ENCODE data around the gene RAPGEF2.
"Not testable (repeated sequence)": the region's sequence is repeated elsewhere in the genome, so short reads cannot be mapped to it uniquely, and the experiment has no call there.

Gene RAPGEF2

GRCh38 chr4:159368320-159368719 lies 265.4 kb downstream of the RAPGEF2 start:
- DNase-seq (ENCODE audit: low spot score), result no peak

- DNase-seq (ENCODE audit: low spot score), result no peak
Measured at GRCh38 chr4:159369256-159369655, 266.4 kb downstream of the RAPGEF2 start.

DNA sequence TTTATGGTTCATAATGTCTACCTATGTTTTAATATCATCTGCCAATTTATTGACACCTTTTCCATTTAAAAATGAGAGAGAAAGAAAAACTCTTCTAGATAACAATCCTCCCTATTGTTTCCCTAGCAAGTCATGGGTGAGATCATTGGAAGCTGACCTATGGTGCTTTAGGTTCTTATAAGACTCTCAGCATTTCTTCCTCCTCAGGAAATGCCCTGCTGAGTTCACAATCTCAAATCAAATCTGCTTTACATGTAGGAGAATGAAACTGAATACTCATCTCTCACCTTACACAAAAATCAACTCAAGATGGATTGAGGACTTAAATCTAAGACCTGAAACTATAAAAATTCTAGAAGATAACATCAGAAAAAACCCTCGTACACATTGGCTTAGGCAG lies 267.4 kb downstream of the RAPGEF2 start:
- no peak for DNase-seq (ENCODE audit: low spot score)

DNA sequence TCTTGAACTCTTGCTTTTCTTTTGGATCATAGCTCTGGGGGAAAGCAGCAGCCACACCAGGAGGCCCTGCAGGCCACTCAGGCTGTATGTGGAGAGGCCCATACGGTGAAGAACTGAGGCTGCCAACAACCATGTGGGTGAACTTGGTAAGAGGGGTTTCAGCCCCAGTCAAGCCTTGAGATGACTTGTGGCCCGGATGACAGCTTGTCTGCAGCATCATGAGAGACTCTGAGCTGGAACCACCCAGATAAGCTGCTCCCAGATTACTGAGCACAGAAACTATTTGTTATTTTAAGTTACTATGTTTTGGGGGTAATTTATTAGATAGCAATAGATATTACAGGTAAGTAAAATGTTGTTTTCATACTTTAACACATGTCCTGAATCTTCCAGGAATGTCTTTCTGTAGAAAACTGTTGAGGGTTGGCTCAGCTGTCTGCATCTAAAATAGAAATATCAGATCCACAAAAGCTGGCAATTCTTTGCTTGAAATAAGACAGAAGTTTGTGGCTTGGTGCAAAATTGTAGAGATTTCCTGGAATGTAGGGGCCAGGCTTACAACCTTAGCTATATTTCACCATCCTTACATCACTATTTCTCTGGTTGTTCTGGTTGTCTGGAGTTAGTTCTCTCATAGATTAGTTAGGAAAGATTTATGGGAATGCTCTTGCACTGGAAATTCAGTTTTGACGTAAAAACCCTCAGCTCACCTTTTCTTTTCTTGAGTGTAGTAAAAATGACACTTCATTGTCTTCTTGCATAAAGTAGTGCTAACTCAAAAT lies 272.1 kb downstream of the RAPGEF2 start:
- DNase-seq (ENCODE audit: low spot score), result no peak

GRCh38 chr4:159376289-159376688 lies 273.4 kb downstream of the RAPGEF2 start:
- DNase-seq (ENCODE audit: low spot score), result no peak

DNA sequence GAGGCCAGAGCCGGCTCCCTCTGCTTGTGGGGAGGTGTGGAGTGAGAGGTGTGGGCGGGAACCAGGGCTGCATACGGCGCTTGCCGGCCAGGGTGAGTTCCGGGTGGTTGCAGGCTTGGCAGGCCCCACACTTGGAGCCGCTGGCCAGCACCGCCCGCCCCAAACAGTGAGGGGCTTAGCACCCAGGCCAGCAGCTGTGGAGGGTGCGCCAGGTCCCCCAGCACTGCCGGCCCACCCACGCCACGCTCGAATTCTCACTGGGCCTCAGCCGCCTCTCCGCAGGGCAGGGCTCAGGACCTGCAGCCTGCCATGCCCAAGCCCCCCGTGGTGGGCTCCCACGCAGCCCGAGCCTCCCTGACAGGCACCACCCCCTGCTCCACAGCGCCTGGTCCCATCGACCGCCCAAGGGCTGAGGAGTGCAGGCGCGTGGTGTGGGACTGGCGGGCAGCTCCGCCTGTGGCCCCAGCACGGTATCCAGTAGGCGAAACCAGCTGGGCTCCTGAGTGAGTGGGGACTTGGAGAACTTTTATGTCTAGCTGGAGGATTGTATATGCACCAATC lies 275.3 kb downstream of the RAPGEF2 start:
- no peak for DNase-seq (ENCODE audit: low spot score)

GRCh38 chr4:159379064-159379463 lies 276.2 kb downstream of the RAPGEF2 start:
- DNase-seq (ENCODE audit: low spot score), result not testable (repeated sequence)

GRCh38 chr4:159379836-159380235 lies 277.0 kb downstream of the RAPGEF2 start:
- no peak for DNase-seq (ENCODE audit: low spot score)

- no peak for DNase-seq (ENCODE audit: low spot score)
Measured at GRCh38 chr4:159382856-159383561, 280.1 kb downstream of the RAPGEF2 start.

DNA sequence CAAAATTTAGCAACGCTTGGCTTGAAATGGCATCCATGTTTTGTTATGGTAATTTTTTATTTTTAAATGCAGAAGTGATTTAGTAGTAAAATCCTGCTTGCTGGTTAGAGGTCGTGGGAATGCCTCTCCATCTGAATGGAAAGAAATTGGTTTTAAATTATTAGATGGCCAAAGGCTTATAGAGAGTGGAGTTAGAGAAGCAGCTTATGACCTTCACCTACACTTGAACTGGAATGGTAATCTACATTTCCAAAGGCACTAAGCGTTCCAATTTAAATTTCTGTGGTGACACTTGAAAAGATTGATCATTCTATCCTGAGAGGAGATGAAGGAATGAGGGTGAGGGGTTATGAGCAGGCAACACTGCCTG lies 280.7 kb downstream of the RAPGEF2 start:
- no peak for DNase-seq (ENCODE audit: low spot score)

DNA sequence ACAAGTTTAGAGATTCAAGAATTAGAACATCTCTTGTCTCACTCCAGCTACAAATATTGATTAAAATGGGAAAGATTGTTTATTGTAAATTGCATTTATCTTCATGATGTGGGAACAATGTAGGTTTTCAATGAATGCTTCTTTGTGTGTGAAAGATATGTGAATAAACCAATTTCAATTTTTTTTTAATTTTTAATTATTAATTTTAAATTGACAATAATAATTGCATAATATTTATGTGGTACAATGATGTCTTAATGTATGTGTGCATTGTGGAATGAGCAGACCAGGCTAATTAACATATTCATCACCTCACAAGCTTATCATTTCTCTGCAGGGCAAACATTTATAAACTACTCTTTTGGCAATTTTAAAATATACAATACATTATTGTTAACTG lies 281.1 kb downstream of the RAPGEF2 start:
- no peak for DNase-seq (ENCODE audit: low spot score)

DNA sequence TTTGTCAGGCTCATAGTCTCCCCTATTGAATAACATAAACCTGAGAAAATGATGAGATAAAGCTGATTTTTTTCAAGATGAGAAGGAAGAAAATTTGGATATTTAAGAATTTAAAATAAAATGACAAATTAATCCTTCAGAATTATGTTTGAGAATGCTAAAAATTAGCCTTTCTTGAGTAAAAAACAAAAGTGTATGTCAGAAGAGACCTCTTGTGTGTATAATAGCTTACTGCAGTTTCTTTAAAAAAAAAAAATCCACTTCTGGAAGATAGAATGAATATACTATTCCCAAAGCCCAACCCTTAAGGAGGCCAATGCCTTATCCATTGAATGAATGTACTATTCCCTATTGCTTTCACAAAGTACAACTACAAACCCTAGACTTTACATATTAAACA lies 281.8 kb downstream of the RAPGEF2 start:
- DNase-seq (ENCODE audit: low spot score), result no peak

GRCh38 chr4:159386620-159387019 lies 283.7 kb downstream of the RAPGEF2 start:
- DNase-seq (ENCODE audit: low spot score), result no peak

DNA sequence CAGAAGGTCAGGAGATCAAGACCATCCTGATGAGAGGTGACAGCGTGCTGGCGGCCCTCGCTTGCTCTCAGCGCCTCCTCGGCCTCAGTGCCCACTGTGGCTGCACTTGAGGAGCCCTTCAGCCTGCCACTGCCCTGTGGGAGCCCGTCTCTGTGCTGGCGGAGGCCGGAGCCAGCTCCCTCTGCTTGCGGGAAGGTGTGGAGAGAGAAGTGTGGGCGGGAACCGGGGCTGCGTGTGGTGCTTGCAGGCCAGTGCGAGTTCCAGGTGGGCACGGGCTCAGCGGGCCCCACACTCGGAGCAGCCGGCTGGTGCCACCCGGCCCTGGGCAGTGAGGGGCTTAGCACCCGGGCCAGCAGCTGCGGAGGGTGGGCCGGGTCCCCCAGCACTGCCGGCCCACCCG lies 286.9 kb downstream of the RAPGEF2 start:
- DNase-seq (ENCODE audit: low spot score), result no peak

GRCh38 chr4:159390648-159391047 lies 287.8 kb downstream of the RAPGEF2 start:
- DNase-seq (ENCODE audit: low spot score), result no peak

GRCh38 chr4:159395693-159396092 lies 292.8 kb downstream of the RAPGEF2 start:
- no peak for DNase-seq (ENCODE audit: low spot score)

DNA sequence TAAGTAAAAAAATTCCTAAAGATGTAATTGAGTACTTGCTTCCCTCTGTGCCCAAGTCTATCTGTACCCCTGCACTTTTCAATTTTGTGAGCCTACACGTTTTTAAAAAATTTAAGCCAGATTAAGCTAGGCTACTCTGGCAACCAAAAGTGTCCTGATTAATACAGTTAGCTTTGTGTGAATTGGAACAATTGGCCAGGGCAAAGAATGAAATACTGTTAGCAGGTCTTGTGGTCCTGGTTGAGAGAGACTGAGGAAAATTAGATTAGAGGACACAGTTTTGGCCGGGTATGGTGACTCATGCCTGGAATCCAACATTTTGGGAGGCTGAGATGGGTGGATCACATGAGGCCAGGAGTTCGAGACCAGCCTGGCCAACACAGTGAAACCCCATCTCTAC lies 293.3 kb downstream of the RAPGEF2 start:
- no peak for DNase-seq (ENCODE audit: low spot score)

DNA sequence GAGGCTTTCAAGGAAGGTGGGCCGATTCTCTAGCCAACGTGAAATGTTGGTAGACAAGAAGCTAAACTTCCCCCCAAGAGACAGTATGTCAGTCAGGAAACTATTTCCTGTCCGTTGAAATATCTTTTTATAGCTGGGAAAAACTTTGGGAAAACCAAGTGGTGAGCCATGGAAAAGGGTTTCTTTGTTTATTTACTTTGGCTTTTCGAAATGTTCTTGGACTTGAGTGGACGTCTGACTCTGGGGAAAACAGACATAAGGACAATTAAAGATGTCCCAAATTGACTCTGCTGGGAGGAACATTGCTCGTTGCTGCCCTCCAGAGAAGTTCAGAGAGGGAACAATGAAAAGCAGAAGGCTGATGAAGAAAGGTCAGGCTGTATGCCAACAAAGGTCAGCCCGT lies 295.4 kb downstream of the RAPGEF2 start:
- no peak for DNase-seq (ENCODE audit: low spot score)

- DNase-seq (ENCODE audit: low spot score), result no peak
Measured at GRCh38 chr4:159400558-159401225, 297.8 kb downstream of the RAPGEF2 start.

DNA sequence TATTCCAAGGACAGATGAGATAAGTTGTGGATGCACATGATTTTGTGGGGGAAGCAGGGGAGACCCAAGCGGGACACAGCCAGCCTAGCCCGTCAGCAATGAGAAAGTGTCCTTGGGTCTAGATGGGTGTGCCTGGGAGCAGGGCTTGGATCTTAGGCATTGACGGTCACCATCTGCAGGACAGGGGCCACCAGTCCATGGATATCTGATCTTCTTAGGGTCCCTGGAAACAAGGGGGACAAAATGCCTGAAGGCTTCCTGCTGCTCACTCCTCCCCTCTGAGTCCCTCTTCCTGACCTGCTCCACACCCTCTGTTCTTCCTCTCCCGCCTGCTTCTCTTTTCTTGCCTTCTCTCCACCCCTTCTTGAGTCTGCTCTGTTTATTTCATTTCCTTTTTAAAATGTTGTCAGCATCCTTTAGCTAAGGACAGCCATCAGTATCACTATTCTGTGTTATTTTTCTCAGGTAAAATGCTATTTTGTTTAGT lies 298.4 kb downstream of the RAPGEF2 start:
- DNase-seq (ENCODE audit: low spot score), result no peak

DNA sequence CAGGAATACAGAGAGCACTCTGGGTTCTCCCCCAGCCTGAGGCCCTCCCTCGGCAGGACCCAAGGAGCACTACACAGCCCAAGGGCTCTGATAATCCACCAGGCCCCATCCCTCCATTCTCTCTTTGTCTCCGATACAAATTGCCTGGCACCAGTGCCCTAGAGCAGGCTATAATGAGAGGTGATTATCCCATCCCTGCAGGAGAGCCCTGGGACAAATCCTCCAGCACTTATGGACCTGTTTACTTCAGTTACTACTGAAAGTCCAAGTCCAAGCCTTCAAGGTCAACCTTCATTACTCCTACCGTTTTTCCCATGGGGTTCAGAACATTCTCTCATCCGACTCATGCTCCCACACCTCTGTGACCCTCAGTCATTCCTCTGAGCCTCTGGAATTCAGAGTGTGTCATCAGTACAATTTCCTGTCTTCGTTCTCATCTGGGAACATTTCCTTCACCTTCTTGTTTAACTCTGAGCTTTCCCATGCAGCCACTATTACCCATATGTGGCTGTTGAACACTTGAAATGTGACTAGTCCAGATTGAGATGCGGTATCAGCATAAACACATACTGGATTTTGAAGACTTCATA lies 299.0 kb downstream of the RAPGEF2 start:
- no peak for DNase-seq (ENCODE audit: low spot score)

All from ecto neural progenitor cell (in vitro differentiated cells).